CD4-positive, alpha-beta T cell treated with Interleukin-6 at 100 ng/mL for 8 hours (primary cell): ENCODE data around the gene MITF.

Experiments
- DNase-seq: peaks from one replicate; pipeline ENCODE4 v3.0.0-alpha.2; 2020; ENCODE audit warnings: mixed read lengths, low spot score

MITF gene

DNA sequence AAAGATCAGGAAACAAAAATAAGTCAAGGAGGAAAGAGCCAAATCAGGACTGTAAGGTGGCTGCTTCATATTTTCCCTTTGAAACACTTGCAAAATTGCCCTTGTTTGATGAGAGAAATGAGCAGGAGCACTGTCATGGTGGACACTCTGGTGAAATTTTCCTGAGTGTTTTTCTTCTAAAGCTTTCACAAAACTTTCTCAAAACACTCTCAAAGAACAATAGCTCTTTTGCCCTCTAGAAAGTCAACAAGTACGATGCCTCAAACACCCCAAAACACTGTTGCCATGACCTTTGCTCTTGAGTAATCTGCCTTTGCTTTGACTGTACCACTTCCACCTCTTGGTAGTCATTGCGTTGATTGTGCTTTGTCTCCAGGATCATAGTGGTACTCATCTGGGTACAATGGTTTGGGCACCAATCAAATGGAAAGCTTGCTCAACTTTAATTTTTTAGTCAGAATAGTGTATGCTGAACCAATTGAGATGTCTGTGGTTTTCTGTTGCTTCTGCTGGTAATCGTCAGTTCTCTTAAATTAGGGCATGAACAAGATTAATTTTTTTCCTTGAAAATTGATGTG lies 13.2 kb upstream of the MITF start:
- no peak for DNase-seq

DNA sequence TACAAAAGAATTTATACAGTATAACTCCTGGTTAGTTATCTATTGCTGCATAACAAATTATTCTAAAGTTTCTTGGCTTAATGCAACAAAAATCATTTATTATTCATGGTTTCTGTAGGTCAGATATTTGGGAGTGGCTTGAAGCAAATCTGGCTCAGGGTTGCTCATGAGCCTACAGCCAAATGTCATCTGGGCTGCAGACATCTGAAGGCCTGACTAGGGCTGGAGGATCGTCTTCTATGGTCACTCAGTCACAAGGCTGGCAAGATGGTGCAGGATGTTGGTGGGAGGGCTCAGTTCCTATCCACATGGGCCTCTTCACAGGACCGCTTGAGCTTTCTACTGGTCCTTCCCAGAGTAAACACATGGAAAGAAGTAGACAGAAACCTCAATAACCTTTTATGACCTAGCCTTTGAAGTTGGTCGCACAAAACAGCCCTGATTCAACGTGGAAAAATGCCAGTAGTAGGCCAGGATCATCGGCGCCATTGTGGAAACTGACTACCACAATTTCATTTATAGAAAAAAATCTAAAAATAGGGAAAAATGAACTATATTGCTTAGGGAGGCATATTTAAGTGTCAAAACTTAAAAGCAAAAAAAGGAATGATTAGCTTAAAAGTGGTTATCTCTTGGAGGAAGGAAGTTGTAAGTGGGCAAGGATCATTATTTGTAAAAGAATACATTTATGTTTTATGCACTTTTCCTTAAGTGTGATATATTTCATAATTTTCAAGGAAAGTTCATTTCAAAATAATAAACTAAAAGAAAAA lies 9.9 kb upstream of the MITF start:
- no peak for DNase-seq

DNA sequence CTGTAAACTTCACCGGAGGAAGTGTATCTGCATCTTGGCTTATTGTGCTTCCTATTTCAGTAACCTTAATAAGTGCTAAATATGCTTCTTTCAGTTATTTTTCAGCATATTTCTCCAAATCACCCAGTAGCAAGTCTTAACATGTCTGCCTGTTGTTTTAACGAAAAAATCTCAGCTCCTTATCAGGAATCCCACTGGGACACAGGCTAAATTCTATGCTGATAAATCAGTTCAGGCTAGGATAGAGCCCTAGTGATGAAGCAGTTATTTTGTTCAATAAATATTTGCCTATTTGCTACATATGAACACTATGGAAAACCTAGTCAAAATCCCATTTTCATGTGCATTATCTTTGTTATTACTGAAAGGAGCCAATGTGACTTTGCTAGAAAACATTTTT lies 8.2 kb upstream of the MITF start:
- DNase-seq: no peak

DNA sequence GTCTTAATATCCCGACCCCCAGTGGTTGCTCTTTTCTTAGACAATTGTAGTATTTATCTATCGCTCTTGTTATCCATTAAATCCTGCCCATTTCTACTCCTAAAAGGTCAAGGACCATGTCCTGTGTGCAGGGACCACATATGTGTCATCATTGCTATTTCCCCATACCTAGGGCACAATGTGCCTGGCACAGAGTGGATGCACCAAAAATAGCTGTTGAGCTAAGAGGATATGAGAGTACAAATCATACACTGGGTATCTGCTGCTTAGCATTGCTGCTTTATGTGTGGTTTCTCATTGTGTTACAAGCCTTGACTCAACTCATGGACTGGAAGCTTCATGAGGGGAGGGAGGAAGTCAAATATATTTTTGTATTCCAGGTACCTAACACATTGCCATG lies 3.4 kb upstream of the MITF start:
- DNase-seq: no peak

DNA sequence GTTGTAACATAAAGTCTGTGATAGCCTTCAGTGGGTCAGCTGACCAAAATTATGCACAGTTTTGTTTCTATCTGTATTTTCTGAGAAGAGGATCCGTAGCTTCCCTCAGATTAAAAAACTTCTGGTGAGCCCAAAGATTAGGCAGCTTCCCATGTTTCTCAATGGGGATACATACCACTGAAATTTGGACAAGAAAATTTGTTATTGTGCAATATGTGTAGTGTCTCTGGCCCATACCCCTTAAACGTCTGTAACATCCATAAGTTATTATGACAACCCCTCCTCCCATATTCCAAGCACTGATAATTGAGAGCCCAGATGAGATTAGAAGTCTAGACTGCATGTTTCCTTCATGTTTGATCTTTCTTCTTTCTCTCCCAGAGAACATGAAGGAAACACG lies 1.9 kb upstream of the MITF start:
- DNase-seq: no peak

DNA sequence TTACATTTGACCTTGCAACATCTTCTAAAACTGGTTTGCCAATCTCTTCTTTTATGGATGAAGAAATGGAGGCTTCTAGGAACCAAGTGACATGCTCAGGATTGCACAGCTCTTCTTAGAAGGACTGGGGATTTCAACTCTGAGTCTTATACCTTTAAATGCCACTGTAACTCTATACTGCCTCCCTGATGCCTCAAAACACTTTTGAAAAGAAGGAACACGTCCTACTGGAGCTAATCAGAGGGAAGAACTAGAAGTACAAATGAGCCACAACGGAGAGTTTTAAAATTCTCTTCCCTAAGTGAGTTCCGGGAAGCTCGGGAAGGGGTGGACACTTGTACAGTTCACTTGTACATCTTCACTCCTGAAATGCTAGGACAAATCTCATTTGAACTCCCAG lies 949 bp upstream of the MITF start:
- DNase-seq: no peak

DNA sequence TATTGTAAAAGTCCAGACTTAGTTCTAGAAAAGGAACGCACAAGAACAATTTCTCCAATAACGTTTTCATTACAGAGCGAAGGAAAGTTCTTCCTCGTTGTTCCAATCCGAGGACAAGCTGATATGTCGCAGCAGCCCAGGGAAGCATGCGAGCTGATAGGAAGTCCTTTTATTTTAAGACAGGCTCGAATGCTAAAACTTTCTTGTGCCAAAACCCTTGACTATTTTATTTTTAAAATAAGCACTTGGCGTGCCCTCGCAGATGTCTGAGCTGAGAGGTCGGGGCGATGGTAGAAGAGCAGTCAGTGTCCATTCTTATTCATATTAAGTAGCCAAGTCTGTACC lies 433 bp upstream of the MITF start:
- no peak for DNase-seq

DNA sequence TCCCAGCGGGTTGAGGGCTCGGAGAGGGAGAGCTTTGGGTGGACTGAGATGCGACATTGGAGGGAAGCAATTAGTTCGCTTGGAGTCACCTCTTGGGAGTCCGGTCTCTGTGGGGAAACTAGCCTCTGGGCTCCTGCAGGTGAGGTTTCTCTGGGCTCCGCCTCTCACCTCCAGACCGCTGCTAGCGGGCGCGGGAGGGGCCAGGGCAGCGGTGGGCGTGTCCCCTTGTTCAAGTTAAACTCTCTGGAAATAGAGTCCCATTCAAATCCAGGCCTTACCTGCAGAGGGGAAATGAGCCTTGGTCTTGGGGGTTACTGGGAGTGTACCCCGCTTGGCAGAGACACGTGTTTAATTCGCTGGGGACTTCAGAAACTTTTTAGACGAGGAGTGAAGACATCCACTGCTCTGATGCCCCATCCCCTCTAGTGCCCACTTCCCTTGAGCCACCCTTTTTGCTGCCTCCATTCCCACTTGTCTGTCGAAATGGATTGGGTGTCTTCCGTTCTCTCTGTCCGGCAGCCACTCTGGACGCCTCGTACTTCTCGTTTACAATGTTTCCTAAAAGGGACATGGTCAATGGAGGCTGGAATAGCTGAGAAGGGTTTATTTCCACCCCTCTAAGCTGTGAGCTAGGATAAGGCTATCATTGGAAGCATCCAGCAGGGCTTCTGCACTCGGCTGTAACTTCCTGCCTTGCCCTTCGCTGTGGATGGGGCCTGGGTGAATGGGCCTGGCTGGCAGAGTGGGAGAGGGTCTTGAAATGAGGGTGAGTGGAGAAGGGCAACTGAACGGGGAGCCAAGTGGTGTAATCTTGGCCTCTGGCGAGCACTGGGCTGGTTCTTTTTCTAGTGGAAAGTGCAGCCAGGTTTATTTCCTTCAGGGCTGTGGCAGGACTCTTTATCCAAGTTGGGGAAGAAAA lies 1.1 kb downstream of the MITF start:
- DNase-seq: no peak

DNA sequence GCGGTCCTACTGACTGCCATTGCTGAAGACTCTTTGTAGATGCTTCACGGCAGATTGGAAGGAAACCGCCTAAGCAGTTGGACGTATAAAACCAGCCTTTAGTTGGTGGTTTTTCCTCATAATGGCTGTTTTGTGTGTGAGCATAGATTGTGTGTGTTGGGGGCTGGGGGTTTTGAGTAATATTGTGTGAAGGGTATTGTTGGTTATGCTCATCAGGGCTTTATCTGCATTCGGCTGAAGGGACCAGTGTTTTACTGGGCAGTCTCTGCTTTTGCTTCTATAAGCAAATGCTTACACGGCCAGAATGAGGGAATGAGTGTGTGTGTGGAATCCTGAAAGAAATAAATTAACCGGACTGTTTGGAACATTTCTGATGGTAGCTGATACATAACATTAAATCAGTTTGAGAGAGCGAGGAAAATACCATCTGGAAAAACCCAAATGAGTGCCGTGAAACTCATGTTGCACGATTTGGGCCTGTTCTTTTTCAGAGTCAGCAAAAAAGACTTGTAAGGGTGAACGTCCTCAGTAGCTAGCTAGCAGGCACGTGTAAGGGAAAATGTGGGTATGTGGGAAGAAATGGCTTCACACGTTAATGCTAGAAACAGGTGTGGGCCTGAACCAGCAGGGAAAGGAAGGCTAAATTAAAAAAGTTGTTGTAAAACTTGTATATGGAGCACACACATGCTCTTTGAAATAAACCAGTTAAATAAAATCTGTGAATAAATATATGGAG lies 1.9 kb downstream of the MITF start:
- no peak for DNase-seq

DNA sequence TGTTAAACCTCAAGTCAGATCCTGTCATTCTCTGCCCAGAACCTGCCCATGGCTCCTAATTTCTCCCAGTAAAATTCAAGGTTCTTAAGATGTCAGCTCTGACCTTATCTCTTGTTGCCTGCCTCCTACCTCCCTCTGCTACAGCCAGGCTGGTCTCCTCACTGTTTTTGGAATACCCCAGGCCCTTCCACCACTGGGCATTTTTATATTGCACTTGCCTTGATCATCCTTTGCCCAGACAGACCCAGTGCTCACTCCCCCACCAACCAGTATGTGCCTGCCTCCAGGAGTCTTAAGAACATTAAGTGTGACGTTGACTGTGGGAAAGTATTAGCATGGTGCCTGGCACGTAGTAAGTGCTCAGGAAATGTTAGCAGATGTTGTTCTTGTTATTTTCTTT lies 3.1 kb downstream of the MITF start:
- no peak for DNase-seq

DNA sequence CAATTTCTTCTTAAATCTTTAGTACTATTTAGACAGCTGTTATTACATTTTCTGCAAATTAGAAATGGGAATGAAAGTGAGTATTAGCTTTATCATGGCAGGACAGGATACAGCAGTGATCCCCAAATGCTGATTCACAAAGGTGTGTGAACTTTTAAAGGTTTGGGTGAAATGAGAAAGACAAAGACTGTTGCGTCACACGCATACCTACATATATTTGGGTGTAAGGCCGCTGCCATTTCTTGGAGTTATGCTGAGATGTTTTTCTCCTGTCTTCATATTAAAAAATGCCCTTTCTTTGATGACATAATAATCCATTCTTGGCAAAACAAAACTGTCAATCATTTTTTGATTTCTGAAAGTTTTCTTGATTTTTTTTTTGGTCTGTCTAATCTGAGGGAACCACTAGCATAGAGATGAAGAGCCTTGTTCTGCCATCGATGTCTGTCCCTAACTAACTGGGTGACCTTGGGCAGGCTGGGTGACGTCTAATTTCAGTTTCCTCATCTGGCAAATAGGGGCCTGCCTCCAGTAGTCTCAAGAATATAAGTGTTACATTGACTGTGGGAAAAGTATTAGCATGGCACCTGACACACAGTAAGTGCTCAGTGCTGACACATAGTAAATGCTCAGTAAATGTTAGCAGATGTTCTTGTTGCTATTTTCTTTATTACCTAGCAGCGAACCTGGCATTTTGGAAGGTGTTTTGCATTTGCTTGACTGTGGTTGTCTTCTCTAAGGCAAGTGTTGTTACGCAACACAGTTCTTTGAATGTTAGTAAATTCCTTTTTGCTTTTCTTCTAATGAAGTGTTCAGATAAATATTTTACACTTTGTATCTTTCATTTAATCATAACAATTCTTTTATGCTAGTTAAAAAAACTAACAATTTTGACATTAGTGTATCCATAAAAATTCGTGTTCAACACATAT lies 5.0 kb downstream of the MITF start:
- no peak for DNase-seq

DNA sequence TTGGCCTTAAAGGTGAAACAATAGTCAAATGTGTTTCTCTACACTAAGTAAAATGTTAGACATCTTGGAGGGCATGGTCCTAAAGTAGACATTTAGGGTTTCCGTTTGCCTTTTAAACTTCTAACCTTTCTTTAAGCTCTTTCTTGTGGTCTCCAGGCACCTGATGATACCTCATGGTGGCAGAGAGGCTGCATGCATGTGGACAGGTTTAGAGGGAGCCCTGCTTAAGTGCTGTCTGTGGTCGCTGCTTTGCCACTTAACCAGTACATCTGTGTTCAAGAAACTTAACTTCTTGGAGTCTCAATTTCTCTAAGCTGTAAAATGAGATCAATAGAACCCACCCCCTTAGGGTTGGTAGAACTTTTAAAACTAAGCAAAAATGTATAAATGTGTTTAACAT lies 6.2 kb downstream of the MITF start:
- DNase-seq: no peak

DNA sequence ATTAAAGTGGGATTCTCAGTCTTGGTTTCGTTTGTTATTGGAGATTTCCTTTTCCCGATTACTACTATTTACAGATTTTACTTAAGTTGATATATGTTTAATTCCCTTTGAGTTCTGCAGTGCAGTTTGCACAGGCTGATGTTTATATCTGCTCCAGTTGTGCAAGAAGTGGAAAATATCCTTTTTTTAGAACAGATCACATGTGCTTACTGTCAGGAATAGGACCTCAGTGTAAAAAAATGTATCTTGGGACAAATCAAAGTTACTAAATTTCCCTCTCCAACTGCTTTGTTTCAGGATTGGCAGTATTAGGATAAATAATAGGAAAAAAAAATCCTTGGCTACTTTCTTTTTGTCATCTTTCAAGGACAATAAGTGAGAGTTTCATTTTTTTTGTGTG lies 6.9 kb downstream of the MITF start:
- no peak for DNase-seq

DNA sequence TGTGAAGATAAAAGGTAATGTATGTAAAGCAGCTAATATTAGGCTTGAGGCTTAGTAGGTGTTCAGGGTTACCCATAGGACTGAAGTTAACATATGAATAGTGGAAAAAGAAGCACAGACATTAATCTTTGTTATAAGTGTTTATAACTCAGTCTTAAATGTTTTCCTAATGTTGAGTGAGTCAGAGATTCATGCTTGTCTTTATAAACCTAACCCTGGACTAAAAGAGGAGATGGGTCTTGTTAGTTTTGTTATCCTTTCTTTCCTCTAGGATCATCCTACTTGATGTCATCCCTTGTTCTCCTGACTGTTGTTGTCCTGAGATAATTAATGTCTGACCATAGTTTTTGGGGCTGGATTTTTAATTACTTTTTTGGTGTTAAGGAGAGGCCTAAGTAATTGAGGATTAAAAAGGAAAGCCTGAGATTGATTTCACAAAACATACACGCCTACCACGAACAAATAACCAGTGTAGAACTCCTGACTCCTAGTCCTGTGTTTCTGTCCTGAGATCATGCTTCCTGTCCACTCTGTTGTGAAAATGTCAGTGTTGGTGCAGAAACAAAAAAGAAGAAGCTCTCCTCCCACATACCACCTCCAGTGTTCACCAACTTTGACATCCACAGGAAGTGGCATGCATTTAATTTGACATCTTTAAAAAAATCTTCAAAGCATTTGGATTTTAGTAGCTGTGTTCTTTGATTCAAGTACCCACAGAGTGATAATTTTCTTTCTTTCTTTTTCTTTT lies 8.4 kb downstream of the MITF start:
- DNase-seq: no peak

DNA sequence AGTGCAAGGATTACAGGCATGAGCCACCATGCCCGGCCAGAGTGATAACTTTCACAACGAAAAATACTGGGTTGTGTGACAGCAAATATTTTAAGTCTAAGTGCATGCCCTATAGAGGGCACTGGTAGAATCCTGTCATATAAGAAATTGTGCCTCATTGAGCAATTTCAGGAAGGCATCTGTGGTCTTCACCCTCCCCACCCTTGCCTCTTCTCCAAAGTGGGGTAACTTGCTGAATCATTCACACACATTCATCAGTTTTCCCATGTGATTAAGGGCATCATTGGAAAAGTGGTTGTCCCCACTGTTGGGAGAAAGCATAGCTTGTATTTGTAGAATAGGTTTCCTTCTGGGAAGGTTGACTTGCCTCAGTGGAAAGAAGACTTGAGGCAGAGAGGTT lies 9.2 kb downstream of the MITF start:
- no peak for DNase-seq

DNA sequence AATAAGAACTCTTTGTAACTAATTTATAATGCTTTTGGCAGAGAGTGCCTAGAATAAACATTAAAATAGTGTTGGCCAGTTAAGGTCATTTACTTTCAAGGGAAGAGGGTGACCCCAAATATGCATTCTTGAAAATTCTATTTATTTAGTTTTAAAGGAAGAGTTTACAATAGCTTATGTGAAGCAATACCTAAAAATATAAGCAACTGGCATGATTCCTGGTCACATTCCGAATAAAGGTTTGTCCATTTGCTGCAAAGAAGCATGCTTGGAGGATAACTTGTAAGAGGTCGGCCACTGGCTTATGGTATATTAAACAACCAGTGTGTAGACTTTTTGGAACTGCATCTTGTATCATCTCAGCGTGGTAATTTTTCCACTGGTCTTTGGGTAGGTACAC lies 10.2 kb downstream of the MITF start:
- no peak for DNase-seq

DNA sequence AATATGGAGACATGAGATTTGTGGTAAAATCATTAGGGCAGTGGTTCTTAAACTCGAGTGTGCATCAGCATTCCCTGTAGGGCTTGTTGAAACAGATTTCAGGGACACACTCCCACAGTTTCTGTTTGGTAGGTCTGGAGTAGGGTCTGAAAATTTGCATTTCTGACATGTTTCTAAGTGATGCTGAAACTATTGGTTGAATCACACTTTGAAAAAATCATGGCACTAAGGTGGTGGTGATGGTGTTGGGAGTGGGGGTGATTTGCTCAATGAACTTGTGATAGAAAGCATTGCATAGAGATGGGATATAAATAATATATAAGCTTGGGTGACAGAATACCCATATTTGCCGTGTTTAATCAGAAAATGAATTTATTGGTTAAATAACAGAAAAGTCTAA lies 11.3 kb downstream of the MITF start:
- DNase-seq: no peak

DNA sequence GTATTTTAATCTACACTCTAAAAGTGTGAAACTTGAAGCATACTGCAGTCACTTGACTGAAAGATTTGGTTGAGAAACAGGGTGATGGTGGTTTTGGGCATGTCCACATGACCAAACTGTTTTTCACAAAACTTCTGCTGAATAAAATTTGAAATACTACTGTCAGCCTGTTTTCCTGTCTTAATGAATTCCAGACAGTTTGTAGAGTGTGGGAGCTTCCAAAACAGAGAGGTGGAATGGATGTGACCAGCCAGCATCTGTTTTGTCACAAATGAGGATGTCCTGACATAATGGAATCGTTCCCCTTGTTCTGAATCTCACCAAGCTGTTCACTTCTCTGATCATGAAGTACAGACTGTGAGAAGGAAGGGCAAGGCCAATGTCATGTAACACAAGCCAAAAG lies 11.8 kb downstream of the MITF start:
- DNase-seq: no peak

DNA sequence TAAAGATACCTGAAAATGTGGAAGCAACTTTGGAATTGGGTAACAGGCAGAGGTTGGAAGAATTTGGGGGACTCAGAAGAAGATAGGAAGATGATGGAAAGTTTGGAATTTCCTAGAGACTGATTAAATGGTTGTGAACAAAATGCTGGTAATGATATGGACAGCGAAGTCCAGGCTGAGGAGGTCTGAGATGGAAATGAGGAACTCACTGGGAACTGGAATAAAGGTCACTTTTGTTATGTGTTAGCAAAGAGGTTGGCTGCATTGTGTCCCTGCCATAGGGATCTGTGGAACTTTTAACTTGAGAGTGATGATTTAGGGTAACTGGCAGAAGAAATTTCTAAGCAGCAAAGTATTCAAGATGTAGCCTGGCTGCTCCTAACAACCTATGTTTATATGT lies 13.0 kb downstream of the MITF start:
- DNase-seq: no peak

DNA sequence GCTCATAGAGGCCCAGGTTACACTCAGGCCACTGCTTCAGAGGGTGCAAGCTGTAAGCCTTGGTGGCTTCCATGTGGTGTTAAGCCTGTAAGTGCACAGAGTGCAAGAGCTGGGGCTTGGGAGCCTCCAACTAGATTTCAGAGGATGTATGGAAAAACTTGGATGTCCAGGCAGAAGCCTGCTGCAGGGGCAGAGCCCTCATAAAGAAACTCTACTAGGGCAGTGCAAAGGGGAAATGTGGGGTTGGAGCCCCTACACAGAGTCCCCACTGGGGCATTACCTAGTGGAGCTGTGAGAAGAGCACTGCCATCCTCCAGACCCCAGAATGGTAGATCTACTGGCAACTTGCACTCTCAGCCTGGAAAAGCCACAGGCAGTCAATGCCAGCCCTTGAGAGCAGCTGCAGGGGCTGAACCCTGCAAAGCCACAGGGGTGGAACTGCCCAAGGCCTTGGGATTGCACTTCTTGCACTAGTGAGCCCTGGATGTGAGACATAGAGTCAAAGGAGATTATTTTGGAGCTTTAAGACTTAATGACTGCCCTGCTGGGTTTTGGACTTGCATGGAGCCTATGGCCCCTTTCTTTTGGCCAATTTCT lies 14.0 kb downstream of the MITF start:
- DNase-seq: no peak
